Bladder microvascular endothelial cell (primary cell): ENCODE results near the gene RPS27A. TPM values are rescaled to one million over a fixed set of nuclear protein-coding genes. Genes with fewer than 3 reads are reported as not detected.

Source experiments
- total RNA-seq: library from RNA; depleted of rRNA; stranded (reverse); fragments of >200 nt; gene quantifications from 2 replicates; pipeline ENCODE4 v1.2.3, GENCODE V29; 2014

The RPS27A gene
- total RNA-seq, result 578 and 669 TPM in 2 replicates

DNA sequence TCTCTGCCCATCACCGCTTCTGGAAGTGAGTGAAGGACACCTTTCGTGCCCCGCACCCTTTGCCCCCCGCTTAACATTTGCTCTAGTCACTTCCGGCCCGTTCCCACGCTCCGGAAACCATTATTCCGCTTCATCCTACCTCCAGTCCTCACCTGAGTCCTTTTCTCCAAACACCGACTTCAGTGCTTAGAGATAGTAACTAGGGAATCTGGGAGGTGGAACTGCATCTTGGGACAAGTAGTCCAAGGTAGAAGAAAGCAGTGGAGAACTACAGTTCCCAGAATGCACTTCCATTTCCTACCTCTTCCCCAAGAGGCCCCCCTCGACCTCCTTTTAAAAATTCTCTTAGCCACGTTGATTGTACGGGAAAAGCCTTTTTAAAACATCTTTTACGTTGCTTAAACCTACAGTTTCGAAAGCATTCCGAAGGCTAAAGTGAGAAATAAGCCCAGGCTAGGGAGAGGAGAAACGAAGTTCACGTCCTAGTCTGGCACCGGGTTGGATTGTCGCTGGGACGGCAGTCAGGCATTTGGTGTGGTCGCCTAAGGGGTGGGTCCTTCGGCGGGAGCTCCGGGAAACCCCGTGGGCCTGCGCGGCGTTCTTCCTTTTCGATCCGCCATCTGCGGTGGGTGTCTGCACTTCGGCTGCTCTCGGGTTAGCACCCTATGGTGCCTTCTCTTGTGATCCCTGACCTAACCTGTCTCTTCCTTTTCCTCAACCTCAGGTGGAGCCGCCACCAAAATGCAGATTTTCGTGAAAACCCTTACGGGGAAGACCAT, at the start of gene RPS27A, which contains the start of gene CLHC1:
Gene RPS27A (plus strand): TSS at position 605 of the 779 bp plus-strand sequence. CDS start 137 bp downstream, at position 742.
Gene CLHC1 (minus strand): TSS at position 210 of the 779 bp plus-strand sequence. CDS start 9,882 bp downstream, outside the sequence.

DNA sequence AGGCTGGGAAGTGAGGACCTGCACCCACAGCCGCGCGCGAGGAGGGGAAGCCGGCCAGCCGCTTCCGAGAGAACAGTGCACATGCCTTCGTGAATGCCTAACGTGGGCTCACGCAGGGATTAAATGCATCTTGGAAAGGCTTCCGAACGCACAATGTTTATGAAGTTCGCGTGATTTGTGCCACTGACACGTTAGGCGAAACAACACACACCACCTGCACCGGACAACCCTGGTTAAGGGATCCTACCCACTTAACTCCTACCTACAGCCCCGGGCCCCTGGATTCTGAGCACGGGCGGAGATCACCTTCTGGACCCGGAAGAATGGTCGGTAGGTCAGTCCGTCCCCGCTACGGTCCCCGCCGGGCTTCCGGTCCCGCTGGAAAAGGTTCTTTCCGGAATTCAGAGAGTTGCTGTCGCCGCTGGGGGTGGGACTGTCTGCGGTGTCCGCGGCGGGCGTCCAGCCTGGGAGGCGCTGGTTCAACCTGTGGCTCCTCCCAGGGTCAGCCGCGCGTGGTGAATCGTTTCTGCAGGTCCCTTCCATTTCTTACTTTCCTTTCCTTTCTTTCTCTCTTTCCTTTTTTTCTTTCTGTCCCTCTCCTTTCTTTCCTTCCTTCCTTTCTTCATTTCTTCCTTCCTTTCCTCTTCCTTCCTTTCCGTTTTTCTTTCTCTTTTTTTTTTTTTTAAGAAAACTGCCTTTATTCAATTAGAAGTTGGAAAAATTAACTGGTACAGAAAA, 36.6 kb downstream of the RPS27A start, which contains the start of gene MTIF2:
Gene MTIF2 (minus strand): TSS at position 325 of the 738 bp plus-strand sequence. CDS start 5,373 bp downstream, outside the sequence.

Other genes starting within 250 kb of the RPS27A start
- gene RTN4, start 182.2 kb upstream of the RPS27A start, total RNA-seq, result 122 and 354 TPM in 2 replicates
- 2.4 and 7.7 TPM in 2 replicates for gene CLHC1, start 395 bp upstream of the RPS27A start, total RNA-seq
- gene MTIF2, start 36.5 kb downstream of the RPS27A start, total RNA-seq, result 22.5 and 32.6 TPM in 2 replicates
- gene CCDC88A, start 187.2 kb downstream of the RPS27A start, total RNA-seq, result 25.3 and 72.7 TPM in 2 replicates